Stimulated activated CD8-positive, alpha-beta memory T cell treated with anti-CD3 and anti-CD28 coated beads, Interleukin-15, amount 100 ng/mL, for 4 hours (primary cell): ENCODE measurements around the gene RFX3.

Experiments
- DNase-seq, 2 donors: peaks; one replicate each; pipeline ENCODE4 v3.0.0-alpha.2; 2020; ENCODE audit warnings: low read depth in 2 of 2

Gene RFX3

DNA sequence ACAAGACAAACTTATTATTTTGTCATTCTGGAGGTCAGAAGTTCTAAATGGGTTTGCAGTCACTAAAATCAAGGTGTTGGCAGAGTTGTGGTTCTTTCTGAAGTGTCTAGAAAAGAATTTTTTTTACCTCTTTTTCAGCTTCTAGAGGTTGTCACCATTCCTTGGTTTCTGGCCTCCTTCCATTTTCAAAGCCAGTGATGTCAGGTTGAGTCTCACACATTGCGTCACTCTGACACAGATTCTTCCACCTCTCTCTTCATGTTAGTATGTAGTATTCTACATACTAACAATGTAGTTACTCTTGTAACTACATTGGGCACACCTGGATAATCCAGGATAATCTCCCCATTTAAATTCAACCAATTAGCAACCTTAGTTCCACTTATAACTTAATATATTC lies 290.3 kb downstream of the RFX3 start:
- DNase-seq, result no peak

DNA sequence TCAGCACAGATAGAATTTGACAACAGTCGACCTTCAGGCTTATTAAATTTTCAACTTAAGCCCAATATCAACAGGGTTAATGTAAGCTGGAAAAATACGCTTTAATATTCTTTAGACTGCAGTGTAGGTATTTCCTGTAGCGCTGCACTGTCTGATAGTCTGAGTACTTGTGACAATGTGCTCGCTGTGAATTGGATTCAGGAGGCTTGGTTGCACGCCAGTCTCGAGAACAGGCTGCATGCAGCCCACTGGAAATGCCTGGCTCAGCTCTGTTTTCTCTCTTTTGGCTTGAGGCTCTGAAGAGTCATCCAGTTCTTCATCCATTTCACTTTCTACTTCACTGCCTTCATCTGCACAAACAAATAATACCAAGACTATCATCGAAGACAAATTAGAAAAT lies 300.9 kb downstream of the RFX3 start:
- DNase-seq, result no peak

DNA sequence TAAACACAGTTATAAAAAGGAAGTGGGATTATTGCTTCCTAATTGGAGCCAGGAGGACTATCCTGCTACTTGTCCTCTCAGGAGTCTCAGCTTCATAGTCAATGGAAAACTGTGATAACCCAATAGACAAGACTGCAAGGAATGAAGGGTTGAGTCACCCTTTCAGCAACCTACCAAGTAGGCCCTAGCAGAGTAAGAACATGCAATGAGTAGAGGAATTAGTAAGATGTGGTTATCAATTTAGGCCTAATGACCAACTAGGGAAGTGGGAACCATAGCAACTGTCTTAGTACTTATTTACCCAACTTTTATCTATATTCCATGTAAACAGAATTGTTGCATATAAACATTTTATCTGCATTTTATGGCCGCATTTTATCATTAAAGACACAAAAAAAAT lies 310.1 kb downstream of the RFX3 start:
- DNase-seq, result no peak

DNA sequence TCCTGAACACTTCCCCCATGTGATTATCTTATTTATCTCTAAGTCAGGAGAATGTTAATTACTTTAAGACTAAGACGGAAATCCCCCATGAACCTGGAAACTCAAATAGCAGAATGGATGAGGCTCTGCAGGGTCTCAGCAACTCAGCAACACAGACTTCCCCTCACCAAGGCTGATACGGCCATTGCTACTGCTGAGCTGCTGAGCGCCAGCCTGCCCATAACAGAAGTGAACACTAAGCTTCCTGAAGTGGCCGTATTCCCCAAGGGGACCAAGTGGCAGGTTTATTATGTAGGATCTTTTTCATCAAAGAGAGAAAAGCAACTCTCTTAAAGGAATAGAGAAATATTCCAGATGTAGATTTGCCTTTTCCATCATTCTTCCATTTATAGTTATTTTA lies 311.1 kb downstream of the RFX3 start:
- DNase-seq, result no peak

DNA sequence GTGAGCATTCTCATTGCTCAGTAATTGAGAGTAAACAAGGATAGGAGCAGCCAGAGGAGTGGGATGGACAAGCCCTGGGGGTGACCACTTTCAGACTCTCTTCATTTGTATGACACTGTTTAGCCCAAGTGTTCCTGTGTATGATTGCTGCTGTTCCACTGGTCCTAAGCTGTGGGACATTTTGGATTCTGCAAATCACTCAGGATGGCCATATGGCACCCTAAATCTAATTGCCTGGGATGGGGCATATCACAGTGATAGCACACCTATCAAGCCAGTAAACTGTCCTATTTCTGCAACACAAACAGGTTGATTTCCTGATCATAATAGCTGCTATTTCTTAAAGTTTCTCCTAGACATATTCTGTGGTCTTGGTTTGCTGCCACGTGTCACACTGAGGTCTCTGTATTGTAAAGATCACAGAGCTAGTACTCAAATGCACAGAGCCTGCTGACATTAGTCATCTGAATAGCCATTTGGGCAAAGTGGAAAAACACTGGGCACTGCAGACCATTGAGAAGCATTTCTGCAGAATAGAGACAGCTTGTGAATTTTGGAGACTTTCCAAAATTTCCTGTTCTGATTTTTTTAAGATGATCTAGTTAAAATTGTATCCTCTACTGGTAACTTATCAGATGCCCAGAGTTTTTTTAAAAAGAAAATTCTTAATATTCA lies 320.2 kb downstream of the RFX3 start:
- no peak for DNase-seq

DNA sequence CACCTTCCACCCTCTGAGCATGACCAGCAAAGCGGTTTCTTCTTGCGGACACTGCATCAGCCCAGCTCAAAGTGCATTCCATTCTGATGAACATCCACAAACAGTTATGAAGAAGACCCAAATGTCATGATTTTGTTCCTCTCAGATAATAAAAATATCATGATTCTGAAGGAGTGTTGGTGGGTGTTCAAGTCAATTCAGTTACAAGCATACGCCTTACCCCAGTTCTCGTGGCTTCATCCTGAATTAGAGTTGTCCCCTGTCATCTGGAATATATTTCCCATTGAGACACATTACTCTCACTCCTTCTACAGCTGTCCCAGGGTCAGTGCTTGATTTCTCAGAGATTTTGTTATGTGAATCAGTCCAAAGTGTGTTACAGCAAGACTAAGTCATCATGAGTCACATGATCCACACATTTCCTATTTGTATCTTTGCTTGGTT lies 325.4 kb downstream of the RFX3 start:
- no peak for DNase-seq

DNA sequence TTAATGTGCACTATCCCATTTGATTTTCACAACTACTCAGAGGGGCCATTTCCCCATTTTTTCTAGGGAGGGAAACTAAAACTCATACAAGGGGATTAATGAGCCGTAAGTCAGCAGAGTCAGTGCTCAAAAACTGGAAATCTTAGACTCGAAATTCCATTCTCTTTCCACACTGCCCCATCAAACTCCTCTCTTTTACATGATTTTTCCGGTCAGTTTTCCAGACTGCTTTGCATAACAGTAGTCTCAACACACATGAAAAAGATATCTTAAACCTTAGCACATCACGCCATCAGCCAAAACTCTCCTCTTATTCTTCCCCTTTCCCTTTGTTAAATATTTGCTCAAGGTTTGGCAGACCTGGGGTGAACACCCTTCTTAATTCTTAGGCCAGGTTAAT lies 332.0 kb downstream of the RFX3 start:
- DNase-seq, result no peak

DNA sequence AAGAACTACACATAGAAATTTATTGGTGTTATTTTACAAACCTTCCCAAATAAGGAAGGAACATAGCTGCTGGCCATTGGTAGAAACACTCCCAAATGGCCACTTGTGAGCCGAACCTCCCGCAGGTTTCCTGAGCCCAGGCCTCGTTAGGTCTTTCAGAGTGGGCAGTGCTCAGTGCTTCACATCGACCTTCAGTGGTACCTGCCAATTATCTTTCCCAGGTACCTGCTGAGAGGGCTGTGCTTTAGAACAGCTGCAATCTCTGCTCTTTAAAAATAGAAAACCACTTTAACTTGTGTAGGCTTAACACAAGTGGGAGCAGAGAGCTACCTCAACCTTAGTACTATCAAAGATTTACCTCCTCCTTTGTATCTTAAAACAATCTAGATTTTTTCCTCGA lies 334.1 kb downstream of the RFX3 start:
- no peak for DNase-seq

DNA sequence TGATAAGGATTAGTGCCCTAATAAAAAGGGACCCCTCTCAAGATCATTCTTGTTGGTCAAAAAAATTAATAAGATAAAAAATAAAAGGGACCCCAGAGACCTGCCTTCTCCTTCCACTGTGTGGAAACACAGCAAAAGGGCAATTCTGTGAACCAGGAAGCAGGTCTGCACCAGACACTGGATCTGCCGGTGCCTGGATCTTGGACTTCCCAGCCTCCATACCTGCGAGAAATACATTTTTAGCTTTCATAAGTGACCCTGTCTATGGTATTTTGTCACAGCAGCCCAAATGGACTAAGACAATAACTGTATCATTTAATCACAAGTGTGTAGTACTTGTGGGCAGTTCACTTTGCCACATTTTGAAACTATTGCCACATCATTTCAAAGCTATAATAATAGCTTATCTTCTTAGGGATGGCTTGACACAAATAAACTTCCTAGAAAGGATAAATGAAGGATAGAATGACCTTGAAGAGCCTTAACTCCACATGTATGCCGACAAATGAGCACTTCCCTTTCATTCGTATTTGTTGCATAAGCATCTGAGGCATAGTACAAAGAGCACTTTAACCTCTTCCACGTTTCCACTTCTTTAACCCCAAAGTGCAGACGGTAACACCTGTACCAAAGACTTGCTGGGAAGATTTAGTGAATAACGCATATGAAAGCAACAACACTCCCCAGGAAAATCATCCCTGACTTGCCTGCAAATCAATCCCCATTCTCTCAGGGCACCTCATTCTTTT lies 336.5 kb downstream of the RFX3 start:
- DNase-seq, result no peak

DNA sequence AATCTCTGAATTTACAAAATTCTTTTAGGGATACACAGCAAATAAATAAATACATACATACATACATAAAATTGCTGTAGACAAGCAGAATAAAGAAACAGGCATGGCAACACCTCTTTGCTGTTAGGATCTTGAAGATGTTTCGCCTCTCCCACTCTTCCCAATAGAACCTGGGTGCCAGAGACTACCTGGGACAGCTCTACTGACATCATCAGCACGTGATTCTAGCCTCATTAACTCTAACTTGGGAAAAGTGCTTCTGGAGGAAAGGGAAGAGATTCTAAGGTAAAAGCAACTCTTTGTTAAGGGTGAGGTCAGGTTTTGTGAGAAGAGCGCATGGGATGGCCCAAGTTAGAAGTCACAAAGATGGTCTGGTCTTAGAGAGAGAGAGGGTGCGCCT lies 339.1 kb downstream of the RFX3 start:
- DNase-seq, result no peak

DNA sequence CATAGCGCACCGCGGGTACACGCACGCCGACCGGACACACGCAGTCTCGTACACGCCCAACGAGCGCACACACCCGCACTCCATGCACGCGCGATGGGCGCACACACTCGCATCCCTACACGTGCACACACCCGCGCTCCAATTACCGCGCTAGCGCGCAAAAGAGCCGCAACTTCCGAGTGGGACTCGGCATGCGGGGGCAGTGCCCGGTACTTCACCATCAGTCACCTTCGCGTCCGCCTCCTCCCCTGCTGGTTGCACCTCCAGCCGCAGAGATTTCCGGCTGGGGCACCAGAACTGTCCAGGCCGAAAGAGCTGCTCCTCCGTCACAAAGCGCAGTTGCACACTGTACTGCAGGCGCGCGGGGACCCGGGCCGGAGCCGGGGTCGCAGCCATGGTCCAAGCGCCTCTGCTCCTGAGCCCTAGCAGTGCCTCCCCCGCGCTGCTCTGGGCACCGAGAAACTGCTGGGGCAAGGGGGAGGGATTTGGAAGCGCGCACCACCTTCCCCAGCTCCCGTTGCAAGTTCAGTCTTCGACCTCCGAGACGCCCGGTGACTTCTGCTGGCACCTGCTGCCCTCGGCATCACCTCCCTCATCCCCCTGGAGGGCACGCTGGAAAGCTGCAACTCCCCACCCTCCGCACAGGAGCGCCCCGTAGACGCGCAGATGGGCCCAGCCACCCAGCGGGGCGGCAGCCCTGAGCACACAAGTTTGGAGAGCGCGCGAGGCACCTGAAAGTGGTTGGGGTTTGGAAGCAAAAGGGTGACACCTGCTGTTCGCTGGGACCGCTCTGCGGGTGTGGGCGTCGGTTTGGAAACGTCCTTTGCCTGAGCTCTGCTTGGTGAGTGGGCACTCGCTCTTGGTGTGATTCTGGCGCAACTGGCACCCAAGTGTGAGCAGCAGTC lies 344.5 kb downstream of the RFX3 start:
- DNase-seq, result no peak

DNA sequence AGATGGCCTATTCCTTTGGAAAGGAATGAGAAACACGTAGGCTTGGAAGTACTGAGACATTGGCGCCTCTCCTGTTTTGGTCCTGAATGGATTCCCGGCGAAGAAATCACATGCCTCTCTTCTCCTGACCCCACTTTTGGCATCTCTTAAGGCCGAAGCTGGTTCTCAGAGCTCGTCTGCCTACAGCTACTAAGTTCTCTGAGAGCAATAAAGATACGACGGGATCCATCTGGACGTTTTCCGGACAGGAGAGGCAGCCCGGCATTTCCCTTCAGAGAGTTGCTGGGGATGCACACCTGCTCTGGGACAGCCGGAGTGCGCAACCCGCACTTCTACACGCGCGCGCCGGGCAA lies 345.1 kb downstream of the RFX3 start:
- no peak for DNase-seq

DNA sequence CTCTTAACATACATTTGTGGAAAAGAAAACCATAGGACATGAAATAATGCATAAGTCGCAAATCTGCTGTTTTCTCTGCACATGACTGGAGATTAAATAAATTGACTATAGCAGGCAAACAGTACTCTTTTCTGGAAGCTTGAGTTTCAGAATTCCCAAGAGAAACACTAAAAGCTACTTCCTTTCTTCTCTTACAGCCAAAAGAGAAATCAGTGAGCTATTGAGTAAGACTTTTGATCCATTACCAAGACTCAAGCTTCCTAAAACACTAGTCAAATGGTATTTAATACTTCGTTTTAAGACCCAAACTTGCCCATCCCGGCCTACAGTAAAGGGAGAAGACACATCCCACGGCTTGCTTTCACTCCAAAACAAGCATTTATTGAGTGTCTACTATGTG lies 346.1 kb downstream of the RFX3 start:
- DNase-seq, result no peak

DNA sequence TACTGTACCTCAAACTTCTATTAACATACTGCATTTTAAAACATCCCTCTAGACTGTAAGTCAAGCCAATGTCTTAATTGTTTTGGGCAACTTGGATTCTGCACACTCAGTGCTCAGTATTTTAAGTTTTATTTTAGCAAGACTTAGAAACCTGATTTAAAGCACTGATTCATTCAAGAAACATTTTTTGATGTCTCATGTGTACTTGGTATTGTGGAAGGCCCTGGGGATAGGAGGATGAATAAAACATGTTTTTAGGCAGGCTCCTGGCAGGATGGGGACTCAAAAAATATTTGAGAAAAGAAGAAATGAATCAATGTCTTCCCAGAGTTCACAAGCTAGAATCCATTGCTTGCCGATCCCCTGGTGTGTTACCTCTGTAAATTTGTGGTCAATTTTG lies 347.9 kb downstream of the RFX3 start:
- DNase-seq, result no peak

DNA sequence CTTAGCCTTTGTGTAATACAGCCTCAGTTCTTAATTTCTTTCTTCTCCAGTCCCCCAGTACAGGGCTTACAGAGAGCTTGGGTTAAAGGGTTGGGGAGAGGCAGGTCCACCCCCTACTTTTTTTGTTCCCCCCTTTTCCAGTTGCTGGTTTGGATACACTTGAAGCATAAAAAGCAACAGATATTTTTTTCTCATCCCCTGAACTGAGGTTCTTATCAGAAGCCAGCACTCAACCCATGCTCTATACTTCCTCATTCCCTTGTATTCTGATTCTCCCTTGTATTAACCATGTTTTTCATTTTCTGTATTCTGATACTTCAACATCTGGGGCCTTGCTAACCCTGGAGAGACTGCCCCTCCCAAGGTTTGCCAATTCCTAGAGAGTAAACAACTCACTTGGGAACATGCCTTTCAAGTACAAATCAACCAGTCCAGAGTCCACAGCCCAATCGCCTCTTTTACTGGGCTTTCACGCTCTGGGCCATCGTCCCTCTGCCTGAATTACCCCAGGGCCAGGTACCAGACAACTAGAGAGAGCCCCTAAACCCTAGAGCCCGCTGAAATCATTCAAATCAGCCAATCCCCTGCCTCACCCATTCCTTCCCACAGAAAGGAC lies 348.5 kb downstream of the RFX3 start:
- no peak for DNase-seq

DNA sequence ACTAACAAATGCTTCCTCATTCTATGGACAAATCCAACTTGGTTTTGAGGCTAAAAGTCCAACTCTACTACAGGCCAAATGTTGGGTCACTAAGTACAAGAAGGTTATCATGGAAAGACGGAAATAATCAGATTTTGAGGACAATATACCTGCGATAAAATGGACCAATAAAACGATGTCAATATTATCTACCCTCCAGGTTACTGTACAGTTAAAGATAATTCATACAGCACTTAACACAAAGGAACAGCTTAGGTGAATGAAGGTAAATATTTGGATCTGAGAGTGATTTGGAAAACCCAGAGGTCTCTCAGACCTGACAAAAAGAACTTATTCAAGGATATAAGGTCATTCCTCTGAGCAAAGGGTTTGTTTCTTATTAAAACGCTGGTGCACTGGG lies 352.4 kb downstream of the RFX3 start:
- no peak for DNase-seq

DNA sequence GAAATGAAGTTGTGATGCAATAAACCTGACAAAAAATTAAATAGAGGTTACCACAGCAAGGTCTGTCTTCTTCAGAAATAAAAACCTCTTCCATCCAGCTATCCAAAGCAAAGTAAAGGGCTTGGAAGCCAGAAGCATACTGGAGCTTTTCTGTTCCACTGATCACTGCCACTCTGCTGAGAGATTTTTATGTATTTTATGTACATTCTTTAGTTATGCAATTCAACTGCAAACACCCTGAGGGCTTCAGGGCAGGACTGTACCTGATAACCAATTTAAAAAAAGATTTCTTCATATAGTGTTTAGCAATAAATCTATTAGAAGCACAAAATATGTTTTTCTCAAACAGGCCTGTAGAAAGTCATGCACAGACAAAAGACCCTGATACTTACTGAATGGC lies 355.0 kb downstream of the RFX3 start:
- no peak for DNase-seq
